Activated CD8-positive, alpha-beta memory T cell treated with anti-CD3 and anti-CD28 coated beads, Interleukin-2, amount 50 U/mL, for 24 hours (primary cell): ENCODE data around the gene SMIM11.
"Not testable (repeated sequence)": the region's sequence is repeated elsewhere in the genome, so short reads cannot be mapped to it uniquely, and the experiment has no call there.

ENCODE experiments used
- DNase-seq: peaks from one replicate; pipeline ENCODE4 v3.0.0-alpha.2; 2020; ENCODE audit errors: extremely low read depth

Gene SMIM11

GRCh38 chr21:34417448-34418077, 42.3 kb downstream of the SMIM11 start:
- DNase-seq: not testable (repeated sequence)

GRCh38 chr21:34423805-34424204, 48.5 kb downstream of the SMIM11 start, which contains the start of gene SMIM34:
Gene SMIM34, minus strand, starts transcription at chr21:34423951. Its CDS starts 112 bp downstream, at chr21:34423839.
- not testable (repeated sequence) for DNase-seq

- DNase-seq: not testable (repeated sequence)
Measured at GRCh38 chr21:34427339-34427738, 52.0 kb downstream of the SMIM11 start.

GRCh38 chr21:34428441-34428840, 53.1 kb downstream of the SMIM11 start:
- DNase-seq: not testable (repeated sequence)

- not testable (repeated sequence) for DNase-seq
Measured at GRCh38 chr21:34429710-34430109, 54.4 kb downstream of the SMIM11 start.
